ENCODE results near the gene ACVR1B.
A peak's percentile ranks its signal among the peaks of the same experiment; 100 is the strongest.

The ACVR1B gene

GRCh38 chr12:51986834-51987233, 35.3 kb downstream of the ACVR1B start:
- H3K36me3 ChIP-seq (ENCODE audit: control insufficient read depth, insufficient read depth, low read length) = peaks cover 47% of the 10 kb centered on the region

GRCh38 chr12:51992246-51992645, 40.7 kb downstream of the ACVR1B start:
- Histone ChIP-seq H3K27me3 (ENCODE audit: control insufficient read depth, insufficient read depth, low read length) (no peaks in the 10 kb centered on the region), H3K9ac (ENCODE audit: low read length) (no peak overlapping the region), H3K4me1 (ENCODE audit: control insufficient read depth, insufficient read depth, low read length) (no peaks in the 10 kb centered on the region; the same call in 1 of the 2 replicates), H3K36me3 (ENCODE audit: control insufficient read depth, insufficient read depth, low read length) (peaks cover 29% of the 10 kb centered on the region), H3K27ac (ENCODE audit: low read depth, low read length) (no peak overlapping the region), H3K4me3 (ENCODE audit: low read depth, low read length) (no peak overlapping the region), H3K9me3 (ENCODE audit: control insufficient read depth, insufficient read depth, low read depth, low read length) (no peaks in the 10 kb centered on the region)

More at GRCh38 chr12:51986834-51987233, 35.3 kb downstream of the ACVR1B start:
- Histone ChIP-seq H3K9me3 (ENCODE audit: control insufficient read depth, insufficient read depth, low read depth, low read length) (no peaks in the 10 kb centered on the region), H3K4me3 (ENCODE audit: low read depth, low read length) (no peak overlapping the region), H3K4me1 (ENCODE audit: control insufficient read depth, insufficient read depth, low read length) (no peaks in the 10 kb centered on the region), H3K27ac (ENCODE audit: low read depth, low read length) (no peak overlapping the region), H3K9ac (ENCODE audit: low read length) (no peak overlapping the region), H3K27me3 (ENCODE audit: control insufficient read depth, insufficient read depth, low read length) (no peaks in the 10 kb centered on the region)

GRCh38 chr12:51994539-51994820, 43.0 kb downstream of the ACVR1B start:
- Histone ChIP-seq H3K27me3 (ENCODE audit: control insufficient read depth, insufficient read depth, low read length) (no peaks in the 10 kb centered on the region), H3K4me1 (ENCODE audit: control insufficient read depth, insufficient read depth, low read length) (no peaks in the 10 kb centered on the region; the same call in 1 of the 2 replicates), H3K36me3 (ENCODE audit: control insufficient read depth, insufficient read depth, low read length) (peaks cover 34% of the 10 kb centered on the region), H3K9ac (ENCODE audit: low read length) (no peak overlapping the region), H3K27ac (ENCODE audit: low read depth, low read length) (no peak overlapping the region), H3K4me3 (ENCODE audit: low read depth, low read length) (no peak overlapping the region), H3K9me3 (ENCODE audit: control insufficient read depth, insufficient read depth, low read depth, low read length) (no peaks in the 10 kb centered on the region)

- no peak overlapping the region for H3K9ac ChIP-seq (ENCODE audit: low read length)
- H3K27ac ChIP-seq (ENCODE audit: low read depth, low read length) = no peak overlapping the region
- H3K36me3 ChIP-seq (ENCODE audit: control insufficient read depth, insufficient read depth, low read length) = peaks cover 35% of the 10 kb centered on the region
- no peaks in the 10 kb centered on the region for H3K27me3 ChIP-seq (ENCODE audit: control insufficient read depth, insufficient read depth, low read length)
- no peaks in the 10 kb centered on the region; the same call in 1 of the 2 replicates for H3K4me1 ChIP-seq (ENCODE audit: control insufficient read depth, insufficient read depth, low read length)
- H3K9me3 ChIP-seq (ENCODE audit: control insufficient read depth, insufficient read depth, low read depth, low read length) = no peaks in the 10 kb centered on the region
- no peak overlapping the region for H3K4me3 ChIP-seq (ENCODE audit: low read depth, low read length)
These were observed 43.5 kb downstream of the ACVR1B start for GRCh38 chr12:51994959-51995358.

GRCh38 chr12:51997136-51997535, 45.6 kb downstream of the ACVR1B start:
- peaks cover 29% of the 10 kb centered on the region for H3K36me3 ChIP-seq (ENCODE audit: control insufficient read depth, insufficient read depth, low read length)
- H3K9me3 ChIP-seq (ENCODE audit: control insufficient read depth, insufficient read depth, low read depth, low read length) = no peaks in the 10 kb centered on the region
- no peak overlapping the region for H3K4me3 ChIP-seq (ENCODE audit: low read depth, low read length)
- H3K27ac ChIP-seq (ENCODE audit: low read depth, low read length) = no peak overlapping the region
- no peaks in the 10 kb centered on the region; the same call in 1 of the 2 replicates for H3K4me1 ChIP-seq (ENCODE audit: control insufficient read depth, insufficient read depth, low read length)
- H3K27me3 ChIP-seq (ENCODE audit: control insufficient read depth, insufficient read depth, low read length) = no peaks in the 10 kb centered on the region
- no peak overlapping the region for H3K9ac ChIP-seq (ENCODE audit: low read length)

GRCh38 chr12:52003016-52003550, 51.6 kb downstream of the ACVR1B start:
- Histone ChIP-seq H3K9ac (ENCODE audit: low read length) (no peak overlapping the region), H3K27me3 (ENCODE audit: control insufficient read depth, insufficient read depth, low read length) (peaks cover 38% of the 10 kb centered on the region), H3K27ac (ENCODE audit: low read depth, low read length) (no peak overlapping the region), H3K4me1 (ENCODE audit: control insufficient read depth, insufficient read depth, low read length) (peaks cover 15% of the 10 kb centered on the region), H3K4me3 (ENCODE audit: low read depth, low read length) (no peak overlapping the region), H3K9me3 (ENCODE audit: control insufficient read depth, insufficient read depth, low read depth, low read length) (no peaks in the 10 kb centered on the region), H3K36me3 (ENCODE audit: control insufficient read depth, insufficient read depth, low read length) (peaks cover 7% of the 10 kb centered on the region)

- Histone ChIP-seq H3K27ac (ENCODE audit: low read depth, low read length) (no peak overlapping the region), H3K9me3 (ENCODE audit: control insufficient read depth, insufficient read depth, low read depth, low read length) (no peaks in the 10 kb centered on the region), H3K4me1 (ENCODE audit: control insufficient read depth, insufficient read depth, low read length) (peaks cover 15% of the 10 kb centered on the region), H3K9ac (ENCODE audit: low read length) (no peak overlapping the region), H3K27me3 (ENCODE audit: control insufficient read depth, insufficient read depth, low read length) (peaks cover 43% of the 10 kb centered on the region), H3K36me3 (ENCODE audit: control insufficient read depth, insufficient read depth, low read length) (0 out of 2 replicates have a peak, but pooled peaks cover 5% of the 10 kb centered on the region), H3K4me3 (ENCODE audit: low read depth, low read length) (no peak overlapping the region)
These were observed 52.1 kb downstream of the ACVR1B start for GRCh38 chr12:52003591-52003990.

GRCh38 chr12:52004042-52004648, 52.6 kb downstream of the ACVR1B start:
- 0 out of 2 replicates have a peak, but pooled peaks cover 4% of the 10 kb centered on the region for H3K36me3 ChIP-seq (ENCODE audit: control insufficient read depth, insufficient read depth, low read length)
- no peak overlapping the region for H3K27ac ChIP-seq (ENCODE audit: low read depth, low read length)
- no peaks in the 10 kb centered on the region for H3K9me3 ChIP-seq (ENCODE audit: control insufficient read depth, insufficient read depth, low read depth, low read length)
- H3K9ac ChIP-seq (ENCODE audit: low read length) = no peak overlapping the region
- peaks cover 48% of the 10 kb centered on the region for H3K27me3 ChIP-seq (ENCODE audit: control insufficient read depth, insufficient read depth, low read length)
- H3K4me3 ChIP-seq (ENCODE audit: low read depth, low read length) = no peak overlapping the region
- H3K4me1 ChIP-seq (ENCODE audit: control insufficient read depth, insufficient read depth, low read length) = peaks cover 20% of the 10 kb centered on the region

GRCh38 chr12:52005218-52005902, 53.9 kb downstream of the ACVR1B start:
- H3K9ac ChIP-seq (ENCODE audit: low read length) = no peak overlapping the region
- H3K36me3 ChIP-seq (ENCODE audit: control insufficient read depth, insufficient read depth, low read length) = no peaks in the 10 kb centered on the region
- H3K4me1 ChIP-seq (ENCODE audit: control insufficient read depth, insufficient read depth, low read length) = peaks cover 32% of the 10 kb centered on the region
- peaks cover 52% of the 10 kb centered on the region for H3K27me3 ChIP-seq (ENCODE audit: control insufficient read depth, insufficient read depth, low read length)
- no peak overlapping the region for H3K27ac ChIP-seq (ENCODE audit: low read depth, low read length)
- H3K4me3 ChIP-seq (ENCODE audit: low read depth, low read length) = peak overlapping the region; percentile 60; the same call in 1 of the 2 replicates
- H3K9me3 ChIP-seq (ENCODE audit: control insufficient read depth, insufficient read depth, low read depth, low read length) = no peaks in the 10 kb centered on the region

- H3K9ac ChIP-seq (ENCODE audit: low read length) = no peak overlapping the region
- no peaks in the 10 kb centered on the region for H3K9me3 ChIP-seq (ENCODE audit: control insufficient read depth, insufficient read depth, low read depth, low read length)
- peaks cover 39% of the 10 kb centered on the region for H3K4me1 ChIP-seq (ENCODE audit: control insufficient read depth, insufficient read depth, low read length)
- peaks cover 1% of the 10 kb centered on the region; the same call in 1 of the 2 replicates for H3K36me3 ChIP-seq (ENCODE audit: control insufficient read depth, insufficient read depth, low read length)
- peaks cover 52% of the 10 kb centered on the region for H3K27me3 ChIP-seq (ENCODE audit: control insufficient read depth, insufficient read depth, low read length)
- peak overlapping the region; percentile 60 for H3K4me3 ChIP-seq (ENCODE audit: low read depth, low read length)
- H3K27ac ChIP-seq (ENCODE audit: low read depth, low read length) = no peak overlapping the region
These were observed 54.6 kb downstream of the ACVR1B start for GRCh38 chr12:52005903-52006703.

All from HUES6 (cell line).